ENCODE results near the gene DSCAML1. TPM values are rescaled to one million over a fixed set of nuclear protein-coding genes. Genes with fewer than 3 reads are reported as not detected.
A peak's percentile ranks its signal among the peaks of the same experiment; 100 is the strongest.

The DSCAML1 gene
- total and polyA plus RNA-seq, 2 of the 8 experiments (the other 6 are each of a cell fraction or from before 2014, with no cell fraction given): 0.19 to 0.24 TPM

GRCh38 chr11:117618982-117619355, 178.0 kb downstream of the DSCAML1 start:
- Histone ChIP-seq H3K4me3 (ENCODE audit: extremely low read depth in 1 of 4, insufficient read depth in 2 of 4, low read depth in 3 of 4, low read length in 4 of 4) (no peak overlapping the region), H3K27ac (ENCODE audit: low read depth, low read length) (no peak overlapping the region), H3K79me2 (ENCODE audit: control insufficient read depth in 1 of 2, insufficient read depth in 2 of 2, low read length in 2 of 2) (no peaks in the 10 kb centered on the region), H3K27me3 (replicated peaks in 1 of 4; ENCODE audit: control insufficient read depth in 3 of 4, extremely low read depth in 1 of 4, insufficient read depth in 3 of 4, low read length in 3 of 4) (no peaks in the 10 kb centered on the region), H3K14ac (ENCODE audit: insufficient read length) (no peak overlapping the region), H3K9me3 (ENCODE audit: insufficient read depth in 2 of 2, low read depth in 1 of 2, low read length in 1 of 2) (peaks cover 0 to 5% of the 10 kb centered on the region in 2 experiments; a peak in 2 of 4 replicates), H2AFZ (ENCODE audit: low read length) (no peak overlapping the region), H3K56ac (replicated peaks; ENCODE audit: insufficient read length, low read depth, low read length) (no peak overlapping the region), H3K79me1 (ENCODE audit: low read depth, low read length) (no peaks in the 10 kb centered on the region), H3K36me3 (ENCODE audit: control insufficient read depth in 2 of 4, insufficient read depth in 4 of 4, low read length in 3 of 4) (no peaks in the 10 kb centered on the region), H3K23ac (ENCODE audit: insufficient read length) (no peak overlapping the region), H3K18ac (ENCODE audit: extremely low read depth, low read length) (peak overlapping the region; percentile 49; the same call in 1 of the 2 replicates), H4K20me1 (replicated peaks in 1 of 2; ENCODE audit: control insufficient read depth in 1 of 2, insufficient read depth in 2 of 2, low read length in 2 of 2) (no peaks in the 10 kb centered on the region), H4K5ac (ENCODE audit: insufficient read length, low read depth, low read length) (no peak overlapping the region), H2BK12ac (ENCODE audit: low read depth, low read length) (peak overlapping the region; percentile 46; the same call in 1 of the 2 replicates), H3K4me2 (ENCODE audit: insufficient read depth in 1 of 2, low read depth in 2 of 2, low read length in 2 of 2) (no peak overlapping the region), H3K4me1 (replicated peaks in 1 of 4; ENCODE audit: control insufficient read depth in 3 of 4, insufficient read depth in 4 of 4, low read length in 3 of 4) (peaks cover 0 to 17% (median 13%) of the 10 kb centered on the region in 4 experiments; a peak in 5 of 7 replicates), H2BK20ac (ENCODE audit: low read length) (no peak overlapping the region), H2BK15ac (ENCODE audit: low read length) (peak overlapping the region; percentile 89; the same call in 1 of the 2 replicates), H3K9ac (replicated peaks in 1 of 4; ENCODE audit: extremely low read depth in 1 of 4, low read depth in 3 of 4, low read length in 3 of 4) (no peak overlapping the region), H4K91ac (replicated peaks; ENCODE audit: insufficient read length, low read length) (no peak overlapping the region), H2BK5ac (ENCODE audit: low read depth, low read length) (no peak overlapping the region), H4K8ac (ENCODE audit: extremely low read depth, insufficient read depth, low read length) (no peak overlapping the region), H2AK5ac (ENCODE audit: low read depth, low read length) (no peak overlapping the region), H2BK120ac (replicated peaks; ENCODE audit: low read depth, low read length) (no peak overlapping the region), H3K23me2 (ENCODE audit: low read depth, low read length) (no peaks in the 10 kb centered on the region; the same call in 1 of the 2 replicates), H3K4ac (replicated peaks; ENCODE audit: insufficient read length, low read depth, low read length) (no peak overlapping the region)
- ChIA-PET POLR2A (ENCODE audit: partially characterized antibody) (no interaction called here), CTCF (ENCODE audit: partially characterized antibody) (interaction anchor here (0.6 to 11.2 kb wide), 22 partner anchors 7 to 1045 kb away, joined by 3 to 142 read pairs (median 4); no protein-coding TSS in a partner anchor)
- DNase-seq (ENCODE audit: low read depth in 1 of 2, low spot score in 2 of 2) (peak in 1 of 2 experiments; percentile 60), FAIRE-seq (peak; percentile 36)
- TF ChIP-seq YY1 (IDR thresholded peaks at IDR 0.05; ENCODE audit: low read depth, low read length) (peak; percentile 18; the same call in 1 of the 2 replicates), SP1 (IDR thresholded peaks at IDR 0.05; ENCODE audit: low read depth, low read length) (no peak), RAD21 (IDR thresholded peaks at IDR 0.05 in 1 of 2, conservative IDR thresholded peaks at IDR 0.05 in 1 of 2; ENCODE audit: low read depth in 2 of 2, low read length in 2 of 2) (peak; percentile 51 to 70), CTBP2 (IDR thresholded peaks at IDR 0.05; ENCODE audit: borderline replicate concordance, insufficient read depth, insufficient read length, low read length) (no peak), KDM5A (IDR thresholded peaks at IDR 0.05; ENCODE audit: low read length) (no peak), SIX5 (IDR thresholded peaks at IDR 0.05; ENCODE audit: low read depth, low read length) (no peak), MAX (IDR thresholded peaks at IDR 0.05) (no peak), CTCF (IDR thresholded peaks at IDR 0.05; ENCODE audit: control extremely low read depth in 1 of 3, insufficient read depth in 1 of 3, low read depth in 1 of 3, low read length in 3 of 3) (peak; percentile 55 to 64 (median 64))
- WGBS, 2 experiments (ENCODE audit: extremely low coverage in 1 of 2, insufficient coverage in 1 of 2, insufficient read length in 1 of 2, insufficient replicate concordance in 2 of 2, low coverage in 1 of 2, low lambda C conversion rate in 2 of 2, missing lambda C conversion rate in 1 of 2): 71% methylated on average over 8 of the region's 8 CpGs; no CpG with 5 or more reads in 1 of the 2 experiments

All from H1 (cell line).